Activated CD8-positive, alpha-beta T cell treated with anti-CD3 and anti-CD28 coated beads for 36 hours (primary cell): ENCODE results near the gene METTL16. TPM values are rescaled to one million over a fixed set of nuclear protein-coding genes. Genes with fewer than 3 reads are reported as not detected.

Source experiments
- ATAC-seq: fragments of 200-7000 bp; cut with Tn5 transposase; one replicate; pipeline ENCODE4 v1.10.0; 2021; ENCODE audit warnings: mild to moderate bottlenecking, moderate library complexity
- CTCF ChIA-PET: fragments of 350-600 bp; sonication (Branson Sonifier 250); formaldehyde crosslinking; loops from one replicate; lab custom pipeline; 2021; ENCODE audit warnings: antibody characterized with exemption; lab: Charles Lee
- POLR2A ChIA-PET: fragments of 350-600 bp; sonication (Branson Sonifier 250); formaldehyde crosslinking; loops from one replicate; lab custom pipeline; 2021; ENCODE audit warnings: antibody characterized with exemption; lab: Charles Lee
- DNase-seq: peaks from one replicate; pipeline ENCODE4 v3.0.0-alpha.2; 2020
- H3K27ac Mint-ChIP-seq: one replicate; pipeline ENCODE4 v1.8.0; 2021; ENCODE audit warnings: mild to moderate bottlenecking, mixed read lengths
- H3K27me3 Mint-ChIP-seq: one replicate; pipeline ENCODE4 v1.8.0; 2021; ENCODE audit warnings: mixed read lengths
- H3K36me3 Mint-ChIP-seq: one replicate; pipeline ENCODE4 v1.8.0; 2021; ENCODE audit warnings: low read depth, mixed read lengths
- H3K4me1 Mint-ChIP-seq: one replicate; pipeline ENCODE4 v1.8.0; 2021; ENCODE audit warnings: low read depth, mixed read lengths
- H3K4me3 Mint-ChIP-seq: one replicate; pipeline ENCODE4 v1.8.0; 2021; ENCODE audit warnings: mild to moderate bottlenecking, moderate library complexity, mixed read lengths
- H3K9me3 Mint-ChIP-seq: one replicate; pipeline ENCODE4 v1.8.0; 2021; ENCODE audit warnings: mixed read lengths
- CTCF ChIP-seq: fragments of 200-600 bp; IDR thresholded peaks from one replicate; pipeline ENCODE4 v1.8.0; 2022; ENCODE audit warnings: antibody characterized with exemption, mild to moderate bottlenecking
- intact Hi-C: fragments of 100-400 bp; cut with micrococcal nuclease; formaldehyde crosslinking; loops from one replicate; pipeline ENCODE4 v1.10.0; 2022
- total RNA-seq, 2 experiments: library from RNA; stranded (reverse); gene quantifications; one replicate each; pipeline ENCODE4 v1.2.3, GENCODE V29; 2021

Gene METTL16
- total RNA-seq: 10 to 100 TPM; 47.9 to 50.3 TPM

GRCh38 chr17:2511462-2512369 is at the start of gene METTL16:
METTL16 (minus strand) TSS chr17:2511888; CDS start chr17:2502331, 9,557 bp downstream.
- no peak for TF ChIP-seq CTCF
- peaks cover 23% of the 10 kb centered on the region for H3K4me1 Mint-ChIP-seq
- ATAC-seq: peak; percentile 100
- DNase-seq: peak; percentile 100
- no peak within 1 kb of the TSS for H3K27ac Mint-ChIP-seq
- H3K36me3 Mint-ChIP-seq: peaks cover 16% of the 10 kb centered on the region
- ChIA-PET POLR2A (interaction anchor here (0.5 to 3.8 kb wide), 20 partner anchors 12 to 1113 kb away, joined by 3 to 19 read pairs (median 4); partner anchors contain the start of gene PAFAH1B1), CTCF (interaction anchor here (1.4 to 1.8 kb wide), 2 partner anchors 96 to 164 kb away, joined by 4 to 5 read pairs; no protein-coding TSS in a partner anchor)
- H3K9me3 Mint-ChIP-seq: no peaks in the 10 kb centered on the region
- no peaks in the 10 kb centered on the region for H3K27me3 Mint-ChIP-seq
- intact Hi-C loops: no loop called here
- no peak within 1 kb of the TSS for H3K4me3 Mint-ChIP-seq

- CTCF ChIA-PET: no interaction called here
- H3K4me3 Mint-ChIP-seq: no peak overlapping the region
- TF ChIP-seq CTCF: no peak
These were observed 49.0 kb upstream of the METTL16 start for GRCh38 chr17:2560658-2561057.

GRCh38 chr17:2551928-2552327 is 40.2 kb upstream of the METTL16 start:
- Mint-ChIP-seq H3K27ac (no peak overlapping the region), H3K4me1 (peaks cover 3% of the 10 kb centered on the region), H3K36me3 (no peaks in the 10 kb centered on the region), H3K27me3 (peaks cover 1% of the 10 kb centered on the region), H3K9me3 (no peaks in the 10 kb centered on the region), H3K4me3 (no peak overlapping the region)
- ChIA-PET CTCF (interaction anchor here (1.1 kb wide), 1 partner anchor 11 kb away, joined by 3 read pairs; no protein-coding TSS in a partner anchor), POLR2A (interaction anchor here (1.1 kb wide), 1 partner anchor 119 kb away, joined by 4 read pairs; no protein-coding TSS in a partner anchor)
- ATAC-seq (no peak), DNase-seq (no peak)
- no peak for TF ChIP-seq CTCF
- intact Hi-C loops: no loop called here

More at GRCh38 chr17:2560658-2561057, 49.0 kb upstream of the METTL16 start:
- ATAC-seq (no peak), DNase-seq (no peak)
- Mint-ChIP-seq H3K27me3 (no peaks in the 10 kb centered on the region), H3K9me3 (peaks cover 2% of the 10 kb centered on the region), H3K4me1 (peaks cover 10% of the 10 kb centered on the region), H3K36me3 (no peaks in the 10 kb centered on the region), H3K27ac (no peak overlapping the region)
- intact Hi-C loops: no loop called here
- POLR2A ChIA-PET: interaction anchor here (0.8 kb wide), 1 partner anchor 37 kb away, joined by 3 read pairs; no protein-coding TSS in a partner anchor

GRCh38 chr17:2551493-2551892 is 39.8 kb upstream of the METTL16 start:
- no peaks in the 10 kb centered on the region for H3K9me3 Mint-ChIP-seq
- H3K36me3 Mint-ChIP-seq: no peaks in the 10 kb centered on the region
- ATAC-seq (no peak), DNase-seq (no peak)
- no peak overlapping the region for H3K27ac Mint-ChIP-seq
- peaks cover 3% of the 10 kb centered on the region for H3K4me1 Mint-ChIP-seq
- no peak overlapping the region for H3K4me3 Mint-ChIP-seq
- H3K27me3 Mint-ChIP-seq: peaks cover 1% of the 10 kb centered on the region
- no peak for TF ChIP-seq CTCF
- POLR2A ChIA-PET: interaction anchor here (0.6 kb wide), 1 partner anchor 39 kb away, joined by 3 read pairs; no protein-coding TSS in a partner anchor
- intact Hi-C loops: no loop called here
- CTCF ChIA-PET: interaction anchor here (1.1 kb wide), 1 partner anchor 11 kb away, joined by 3 read pairs; no protein-coding TSS in a partner anchor
